Globus pallidus (tissue), 1 donor: ENCODE data around the gene WWOX.

Experiments used
- DNase-seq: peaks from one replicate; pipeline ENCODE4 v3.0.0-alpha.2; 2015; ENCODE audit warnings: low spot score

WWOX gene

DNA sequence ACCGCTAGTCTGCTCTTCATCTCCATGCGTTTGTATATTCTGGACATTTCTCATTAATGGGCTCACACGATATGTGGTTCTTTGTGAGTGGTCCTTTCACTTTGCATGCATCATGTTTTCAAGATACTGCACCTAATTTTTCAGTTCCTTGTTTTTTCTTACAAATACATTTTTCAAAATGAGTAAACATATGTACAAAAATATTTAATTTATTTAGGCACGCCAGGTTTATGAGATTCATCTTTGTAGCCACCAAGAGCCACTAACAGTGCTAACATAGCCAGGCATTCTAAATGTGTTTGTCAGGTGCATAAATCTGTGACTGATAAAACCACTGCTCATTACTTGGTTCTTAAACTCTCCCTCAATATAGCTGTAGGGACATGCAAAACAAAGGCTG lies 375.3 kb downstream of the WWOX start:
- DNase-seq: no peak

DNA sequence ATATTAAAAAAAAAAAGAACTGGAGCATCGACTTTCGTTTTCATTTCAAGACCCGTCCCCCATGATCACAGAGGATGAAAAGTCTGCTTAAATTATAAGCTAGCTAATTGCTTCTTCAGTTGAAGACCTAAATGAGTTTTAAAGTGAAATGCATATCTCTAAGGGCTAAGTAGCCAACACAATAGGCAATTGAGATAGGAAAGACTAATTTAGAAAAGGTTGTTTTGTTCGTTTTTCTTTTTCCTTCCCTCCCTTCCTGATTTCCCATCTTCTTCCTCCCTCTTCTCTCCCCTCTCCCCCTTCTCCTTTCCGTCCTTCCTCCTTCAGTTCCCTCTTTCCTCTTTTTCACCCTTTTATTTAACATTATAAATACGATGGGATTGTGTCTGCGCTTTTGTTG lies 377.2 kb downstream of the WWOX start:
- DNase-seq: no peak

DNA sequence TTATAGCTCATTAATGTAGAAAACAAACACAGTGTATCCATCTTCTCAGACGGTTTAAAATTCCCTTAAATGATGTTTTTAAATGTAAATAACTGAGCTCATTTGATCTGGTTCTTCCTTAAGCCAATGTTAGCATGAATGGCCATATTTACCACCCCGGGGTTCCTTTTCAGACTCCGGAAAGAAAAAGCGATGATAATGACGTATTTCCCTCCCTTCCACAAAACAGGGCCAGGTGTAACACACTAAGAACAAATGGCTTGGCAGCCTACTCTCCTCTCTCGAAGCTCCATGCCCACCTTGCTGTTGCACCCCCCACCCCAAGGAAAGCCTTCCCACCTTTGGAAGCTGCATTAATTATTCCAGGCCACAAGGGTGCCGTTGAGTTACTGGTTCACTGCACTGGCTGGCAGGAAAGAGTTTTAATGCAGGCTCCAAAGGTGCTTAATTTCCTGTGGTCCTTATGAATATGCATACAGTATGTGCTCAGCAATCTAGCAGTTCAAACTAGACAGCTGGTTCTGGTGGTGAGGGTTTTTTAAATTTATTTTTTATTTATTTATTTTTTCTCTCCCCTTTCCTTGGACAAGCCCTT lies 378.9 kb downstream of the WWOX start:
- DNase-seq: no peak

DNA sequence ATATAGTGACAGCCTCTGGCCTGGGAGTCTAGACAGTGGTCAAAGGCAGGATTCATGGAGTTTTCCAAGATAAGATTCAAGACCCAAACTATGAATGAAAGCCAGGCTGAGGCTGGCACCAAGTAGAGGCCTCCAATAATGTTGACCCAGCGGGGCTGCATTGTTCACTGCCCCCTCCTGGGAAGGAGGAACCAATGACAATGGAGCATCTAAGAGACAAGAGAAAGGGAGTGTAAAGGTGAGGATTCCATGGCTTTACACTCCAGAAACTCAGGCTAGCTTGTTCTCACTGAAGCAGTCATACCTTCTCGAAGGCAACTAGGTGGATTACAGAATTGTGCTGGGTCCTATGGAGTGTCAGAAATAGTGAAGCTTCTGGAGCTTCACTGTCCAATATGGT lies 380.3 kb downstream of the WWOX start:
- no peak for DNase-seq

DNA sequence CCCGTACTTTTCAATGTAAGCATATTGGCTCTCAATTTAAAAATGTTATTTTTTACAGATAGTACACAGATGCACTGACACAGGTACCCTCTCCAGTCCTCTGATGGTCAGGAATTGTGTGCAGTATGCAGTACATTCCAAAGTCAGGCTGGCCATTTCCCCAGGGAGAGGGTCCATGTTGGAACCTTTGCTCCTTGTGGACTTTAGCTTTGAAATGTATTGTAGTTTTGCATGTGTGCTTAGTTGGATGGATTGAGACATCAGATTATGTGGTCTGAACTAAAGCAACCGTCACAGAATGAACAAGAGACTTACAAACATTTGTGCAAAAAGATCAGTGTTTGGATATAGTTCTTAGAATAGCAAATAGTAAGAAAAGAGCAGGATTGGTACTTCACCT lies 381.1 kb downstream of the WWOX start:
- no peak for DNase-seq

DNA sequence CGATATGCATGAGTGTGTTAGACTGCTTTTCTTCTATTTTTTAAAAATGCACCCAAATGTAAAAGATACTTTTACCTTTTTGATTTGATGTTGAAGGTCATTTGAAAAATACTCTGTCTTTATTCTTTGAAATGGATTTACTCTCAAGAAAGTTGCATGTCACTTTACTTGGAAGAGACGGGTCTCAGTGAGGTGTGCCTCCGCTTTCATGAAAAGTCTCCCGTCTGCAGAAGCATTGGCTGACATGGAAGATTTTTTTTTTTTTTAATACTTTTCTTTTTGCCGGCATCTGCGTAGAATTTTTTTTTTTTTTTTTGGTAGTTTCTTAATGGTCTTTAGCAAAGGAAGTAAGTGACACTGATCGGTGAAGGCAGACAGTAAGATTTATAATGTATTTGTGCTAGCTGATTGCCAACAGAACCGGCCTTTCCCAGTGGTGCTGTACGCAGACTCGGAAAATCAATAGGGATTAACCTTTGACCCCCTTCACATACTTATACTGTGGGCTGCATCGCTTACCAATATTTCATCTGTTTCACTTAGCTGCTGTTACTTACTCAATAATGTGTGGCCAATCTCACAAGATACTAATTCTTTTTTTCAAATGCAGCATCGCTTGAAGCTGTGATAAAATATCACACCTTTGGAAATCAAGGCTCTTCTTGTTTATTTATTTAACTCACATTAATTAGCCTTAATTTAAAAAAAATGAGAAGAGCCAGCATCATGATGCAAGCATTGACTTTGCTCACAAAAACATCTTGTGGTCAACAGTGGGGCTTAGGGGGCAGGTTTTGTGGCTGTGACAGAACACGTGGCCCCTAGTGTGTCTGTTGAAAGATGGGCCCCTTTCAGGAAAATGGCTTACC lies 383.9 kb downstream of the WWOX start:
- no peak for DNase-seq

DNA sequence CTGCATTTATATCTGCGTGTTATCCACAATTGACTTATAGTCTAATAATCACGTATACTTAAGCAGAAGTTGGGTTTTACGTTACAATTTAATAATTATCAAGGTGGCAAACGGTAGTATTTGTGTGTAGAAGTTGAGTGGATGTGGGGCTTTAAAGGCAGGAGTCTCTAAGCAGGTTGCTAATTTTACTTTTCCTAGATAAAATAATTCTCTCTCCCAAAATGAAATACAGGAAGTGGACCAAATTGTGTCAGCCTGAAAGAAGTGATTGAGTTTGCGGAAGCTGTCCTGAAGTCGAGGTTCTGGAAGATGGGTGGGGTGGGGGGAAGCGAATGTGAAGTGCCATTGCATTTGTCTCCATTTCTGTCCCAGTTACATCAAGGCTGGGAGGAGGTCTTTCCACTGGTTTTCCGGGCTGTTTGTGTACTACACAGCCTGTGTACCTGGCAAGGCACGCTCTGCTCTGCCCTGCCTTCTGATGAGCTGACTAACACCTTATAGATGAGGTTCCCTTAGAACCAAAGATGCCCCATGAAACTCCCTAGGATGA lies 385.1 kb downstream of the WWOX start:
- DNase-seq: no peak

DNA sequence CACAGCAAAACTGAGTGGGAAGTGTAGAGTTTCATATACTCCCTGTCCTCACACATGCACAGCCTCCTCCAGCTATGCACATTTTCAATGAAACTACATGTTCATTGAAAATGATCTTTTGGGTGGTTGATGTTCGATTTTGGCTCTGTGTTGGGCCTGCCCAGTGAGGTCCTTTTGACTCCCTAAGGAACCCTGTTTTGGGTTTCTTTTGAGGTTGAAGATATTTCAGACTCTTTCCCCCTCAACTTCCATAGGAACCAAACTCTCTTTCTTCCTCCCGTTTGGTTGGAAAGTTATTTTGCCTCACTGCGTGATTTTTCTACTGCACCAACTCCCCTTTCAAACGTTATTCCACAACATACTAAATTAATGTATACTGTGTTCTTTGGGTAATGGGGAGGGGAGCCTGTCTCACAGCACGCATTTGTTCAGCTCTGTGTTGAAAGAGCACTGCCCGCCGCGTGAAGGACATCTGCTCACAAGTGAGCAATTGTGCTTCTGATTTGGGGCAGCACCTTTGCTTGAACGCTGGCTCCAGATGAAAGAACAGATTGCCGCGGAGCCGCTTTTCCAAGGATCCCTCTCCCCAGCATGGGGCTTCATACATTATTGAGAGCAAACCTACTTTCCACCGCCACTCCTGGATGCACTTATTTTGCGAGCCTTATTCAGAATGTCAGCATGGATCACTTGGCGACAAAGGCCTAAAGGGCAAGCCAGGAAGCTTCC lies 385.9 kb downstream of the WWOX start:
- DNase-seq: no peak

DNA sequence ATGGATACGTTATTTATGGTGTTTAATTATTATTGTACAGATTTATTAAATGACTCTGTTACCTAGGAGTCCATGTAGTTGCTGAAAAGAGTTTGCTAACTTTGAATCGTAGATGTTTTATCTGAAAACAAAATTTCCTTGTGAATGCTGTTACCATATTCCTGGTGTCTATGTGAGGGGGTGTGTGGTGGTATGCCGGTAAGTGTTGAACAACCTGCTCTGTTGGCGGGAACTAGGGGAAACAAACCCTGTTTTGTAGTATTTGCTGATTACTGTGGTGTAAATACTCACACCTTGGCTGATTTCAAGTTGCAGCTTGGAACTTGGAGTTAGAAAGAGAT lies 386.4 kb downstream of the WWOX start:
- DNase-seq: no peak

DNA sequence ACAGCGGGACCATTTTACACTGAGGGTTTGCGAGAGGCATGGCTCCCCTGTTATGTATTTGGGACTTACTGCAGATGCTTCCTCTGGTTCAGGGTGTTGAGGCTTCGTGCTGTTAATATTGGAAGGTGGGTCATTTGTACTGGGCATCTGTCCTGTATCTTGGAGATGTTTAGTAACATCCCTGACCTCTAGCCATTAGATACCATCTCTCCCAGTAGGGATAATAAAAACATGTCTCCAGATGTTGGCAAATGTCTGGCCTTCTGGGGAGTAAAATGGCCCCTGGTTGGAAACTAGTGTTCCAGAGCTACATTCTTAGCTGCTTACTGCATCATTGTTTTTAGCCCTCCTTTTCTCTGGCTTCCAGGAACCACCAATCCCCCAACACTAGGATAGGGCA lies 388.0 kb downstream of the WWOX start:
- no peak for DNase-seq

DNA sequence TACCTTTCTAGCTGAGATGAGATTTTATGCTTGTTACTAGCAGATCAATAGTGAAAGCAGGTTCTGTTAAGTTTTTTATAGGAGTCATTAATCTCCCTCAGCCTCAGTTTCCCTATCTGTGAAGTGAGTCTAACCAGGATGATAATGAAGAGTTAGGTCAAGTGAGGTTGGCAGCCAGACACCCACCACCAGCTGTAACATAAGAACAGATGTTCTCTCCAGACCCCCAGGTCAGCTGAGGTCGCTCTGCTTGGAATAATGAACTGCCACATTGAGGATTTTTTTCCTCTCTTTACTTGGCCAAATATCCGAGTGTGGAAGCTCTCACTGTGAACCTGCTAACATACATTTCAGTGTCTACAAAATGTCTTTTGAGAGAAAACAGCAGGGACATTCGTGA lies 389.6 kb downstream of the WWOX start:
- DNase-seq: no peak

DNA sequence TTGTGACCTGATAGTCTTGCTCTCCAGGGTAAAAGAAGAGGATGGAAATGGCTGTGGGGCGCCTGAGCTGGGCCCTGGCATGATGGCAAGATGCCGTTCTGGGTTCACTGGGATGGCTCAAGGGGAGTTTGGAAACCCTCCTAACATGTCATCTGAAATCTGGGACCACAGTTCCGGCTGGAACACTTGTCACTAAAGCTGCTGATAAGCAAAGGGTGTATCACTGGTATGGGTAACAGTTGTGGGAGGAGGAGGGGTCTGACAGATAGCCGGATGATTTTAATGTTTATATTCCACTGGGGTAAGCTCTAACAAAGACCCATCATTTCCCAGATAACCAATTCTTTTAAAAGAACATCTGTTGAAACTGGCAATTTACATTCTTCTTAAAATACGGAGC lies 390.2 kb downstream of the WWOX start:
- no peak for DNase-seq

DNA sequence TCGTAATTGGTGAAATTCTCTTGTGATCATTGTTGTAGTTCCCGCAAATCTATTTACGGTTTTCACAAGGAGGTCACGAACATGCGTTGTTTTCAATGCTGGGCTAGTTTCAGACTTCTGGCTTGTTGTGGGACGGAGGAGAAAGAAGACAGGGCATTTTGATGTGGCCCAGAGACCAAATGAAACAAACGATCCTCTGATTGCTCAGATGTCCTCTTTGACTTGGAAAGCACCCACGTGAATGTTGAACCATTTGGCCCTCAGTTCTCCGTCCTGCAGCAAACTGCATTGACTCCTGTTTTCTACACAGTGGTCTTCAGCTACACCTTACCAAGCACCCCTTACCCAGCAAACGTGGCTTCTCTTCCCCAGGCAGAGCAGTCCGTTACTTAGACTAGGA lies 391.0 kb downstream of the WWOX start:
- DNase-seq: peak; percentile 56

DNA sequence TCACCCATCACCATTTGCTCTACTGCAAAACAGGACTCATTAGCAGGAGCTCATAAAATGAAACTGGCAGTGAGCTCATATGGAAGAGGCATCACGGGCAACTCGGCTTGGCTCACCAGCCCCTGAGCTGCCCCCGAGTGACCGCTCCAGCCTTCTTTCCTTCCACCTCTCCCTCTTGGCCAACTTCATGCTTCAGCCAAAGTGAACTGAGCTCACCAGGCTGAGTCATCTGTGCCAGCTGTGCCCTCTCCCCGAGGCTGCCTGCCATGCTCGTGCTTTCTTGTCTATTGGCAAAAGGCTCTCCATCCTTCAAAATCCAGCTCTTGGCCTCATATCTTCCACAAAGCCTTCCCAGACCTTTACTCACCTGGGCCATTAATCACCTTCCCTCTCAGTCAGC lies 391.4 kb downstream of the WWOX start:
- peak; percentile 73 for DNase-seq

DNA sequence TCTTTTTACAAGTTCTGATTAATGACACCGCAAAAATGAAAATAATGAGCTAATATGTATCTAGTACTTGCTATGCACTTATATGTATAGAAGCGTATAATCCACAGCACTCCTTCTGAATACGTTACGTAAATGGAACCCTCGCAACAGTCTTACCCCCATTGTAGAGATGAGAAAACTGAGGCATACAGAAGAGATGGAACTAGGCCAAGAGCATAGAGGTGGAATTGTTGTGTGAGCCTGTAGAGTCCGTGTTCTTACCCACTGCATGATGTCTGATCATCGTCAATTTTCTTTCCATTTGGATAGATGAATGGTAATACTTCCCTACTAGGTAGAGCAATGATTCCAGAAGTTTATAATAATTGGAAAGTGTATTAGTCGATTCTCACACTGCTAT lies 394.1 kb downstream of the WWOX start:
- DNase-seq: no peak

DNA sequence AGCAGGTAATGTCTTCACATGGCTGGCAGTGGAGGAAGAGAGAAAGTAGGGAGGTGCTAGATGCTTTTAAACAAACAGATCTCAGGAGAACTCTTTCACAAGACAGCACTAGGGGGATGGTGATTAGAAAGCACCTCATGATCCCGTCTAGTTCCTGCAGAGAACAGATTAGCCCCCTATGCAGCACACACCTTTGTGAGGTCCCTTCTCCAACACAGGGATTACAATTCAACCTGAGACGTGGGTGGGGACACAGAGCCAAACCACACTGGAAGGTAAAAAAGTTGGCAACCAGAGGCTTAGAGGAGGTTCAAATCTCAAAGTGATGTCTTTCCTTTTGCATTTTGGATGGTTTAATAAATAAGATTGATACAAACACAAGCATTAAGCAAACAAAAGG lies 394.7 kb downstream of the WWOX start:
- DNase-seq: no peak

DNA sequence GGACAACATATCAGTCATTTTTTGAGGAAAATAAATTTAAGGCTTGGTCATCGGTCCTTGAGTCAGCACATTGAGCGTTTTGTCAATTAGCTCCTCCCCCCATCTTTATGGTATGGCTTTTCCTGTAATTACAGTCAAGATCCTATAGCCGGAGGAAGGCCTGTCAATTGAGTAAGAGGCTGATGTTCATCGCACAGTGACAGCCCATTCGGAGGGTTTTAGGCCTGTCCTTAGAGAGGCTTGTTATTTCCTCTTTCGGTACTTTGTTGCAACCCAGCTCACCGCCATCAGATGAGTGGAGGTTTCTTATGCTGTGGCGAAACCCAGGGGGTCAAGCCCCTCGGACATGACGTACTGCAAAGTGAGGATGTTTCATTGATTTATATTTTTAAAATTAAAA lies 395.2 kb downstream of the WWOX start:
- DNase-seq: no peak

DNA sequence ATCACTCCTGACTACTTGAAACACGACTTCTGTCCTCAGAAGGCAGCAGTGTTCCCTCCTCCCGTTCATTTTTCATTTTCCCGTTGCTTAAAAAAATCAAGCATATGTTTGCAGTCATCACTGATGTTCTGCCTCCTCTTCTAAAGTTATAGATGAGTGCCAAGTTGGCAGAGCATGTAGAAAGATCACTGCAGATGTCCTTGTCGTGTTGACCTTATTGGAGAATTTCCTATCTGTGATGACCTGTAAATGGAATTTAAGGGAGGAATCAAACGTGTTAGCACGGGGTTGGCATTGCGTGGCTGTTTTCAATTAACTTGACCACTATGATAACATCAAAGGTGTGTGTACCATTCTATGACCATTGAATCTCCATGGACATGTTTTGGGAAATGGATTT lies 396.7 kb downstream of the WWOX start:
- no peak for DNase-seq

DNA sequence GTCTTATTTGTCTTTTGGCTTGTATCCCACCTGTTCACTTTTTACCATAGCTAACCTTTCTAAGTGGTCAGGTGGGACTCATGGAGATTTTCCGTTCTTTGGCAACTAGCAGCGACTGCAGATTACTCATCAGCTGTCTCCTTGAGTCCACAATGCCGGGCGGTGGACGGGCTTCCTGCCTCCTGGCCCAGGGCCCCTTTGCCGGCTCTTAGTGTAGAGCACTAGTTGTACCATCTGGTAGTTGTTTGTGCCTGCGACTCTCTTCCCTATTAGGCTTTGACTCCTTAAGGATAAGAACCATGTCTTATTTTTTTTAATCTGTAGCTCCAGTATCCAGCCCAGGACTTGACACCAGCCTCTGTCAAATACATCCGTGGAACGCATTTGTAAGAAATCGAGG lies 399.9 kb downstream of the WWOX start:
- DNase-seq: no peak

DNA sequence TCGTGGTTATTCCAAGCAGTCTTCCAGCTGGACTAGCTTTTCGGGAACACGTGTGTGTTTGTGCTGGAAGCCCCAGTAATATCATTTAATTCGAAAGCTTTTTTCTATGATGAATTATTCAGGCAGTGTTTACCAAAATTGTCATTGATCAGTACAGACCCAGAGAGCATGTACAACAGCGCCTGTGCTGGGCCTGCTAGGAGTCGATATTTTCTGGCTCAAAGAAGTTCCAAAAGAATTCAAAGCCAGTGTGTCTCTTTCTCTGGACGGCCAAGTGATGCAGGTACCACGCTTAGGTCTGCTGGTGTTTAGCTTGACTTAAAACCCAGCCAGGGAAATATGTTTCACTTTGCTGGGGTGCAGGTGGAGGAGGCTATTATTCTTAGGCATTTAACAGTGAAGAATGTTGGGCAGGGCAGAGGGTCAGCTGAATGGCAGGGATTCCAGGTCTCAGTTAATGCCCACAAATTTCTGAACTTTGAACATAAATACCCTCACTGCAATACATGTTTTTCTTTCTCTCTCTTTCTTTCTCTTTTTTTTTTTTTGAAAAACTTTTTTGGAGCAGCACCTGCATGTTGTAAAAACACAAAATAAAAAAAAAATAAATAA lies 401.3 kb downstream of the WWOX start:
- DNase-seq: no peak

DNA sequence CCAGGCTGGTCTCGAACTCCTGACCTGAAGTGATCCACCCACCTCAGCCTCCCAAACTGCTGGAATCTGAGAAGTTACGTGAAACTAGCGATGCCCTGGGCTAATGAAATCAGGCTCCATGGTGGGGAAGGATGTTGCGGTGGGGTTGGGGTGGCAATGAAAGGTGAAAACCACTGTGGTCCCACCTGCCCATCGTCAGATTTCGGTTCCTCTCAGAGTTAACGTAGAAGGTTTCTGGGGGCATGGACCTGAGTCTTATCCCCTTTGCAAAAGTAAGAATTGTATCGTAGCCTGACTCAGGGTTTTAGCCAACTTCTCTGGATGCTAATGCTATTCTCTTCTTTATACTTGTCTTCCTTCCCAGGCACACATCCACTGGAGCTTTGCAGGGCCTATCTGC lies 402.3 kb downstream of the WWOX start:
- DNase-seq: no peak

DNA sequence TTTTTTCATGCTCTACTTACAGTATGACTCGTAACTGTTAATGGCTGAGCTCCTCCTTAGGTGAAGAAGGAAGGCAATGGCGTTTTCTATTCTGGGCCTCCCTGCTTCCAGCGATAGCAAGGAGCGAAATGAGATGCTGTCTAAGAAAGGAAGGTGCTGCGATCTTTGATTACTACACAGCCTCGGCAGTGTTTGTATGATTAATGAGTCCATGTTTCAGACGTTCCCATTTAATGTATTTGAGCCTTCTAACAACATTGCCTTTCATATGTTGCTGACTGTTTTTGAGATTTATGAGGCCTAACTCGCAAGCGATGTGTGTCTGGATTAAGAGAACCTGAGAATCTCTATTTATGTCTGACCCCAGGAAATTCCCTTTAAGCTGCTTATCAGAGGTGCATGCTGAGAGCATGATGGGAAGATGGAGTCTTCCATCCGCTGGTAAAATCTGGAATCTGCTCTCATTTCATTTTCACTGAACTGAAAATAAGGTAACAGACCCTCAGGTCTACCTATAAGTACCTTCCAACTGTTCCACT lies 403.4 kb downstream of the WWOX start:
- DNase-seq: no peak
